GM23338 (cell line): ENCODE measurements around the gene EIF4EBP3. TPM values are rescaled to one million over a fixed set of nuclear protein-coding genes. Genes with fewer than 3 reads are reported as not detected.

Source experiments
- ATAC-seq: fragments of 200-7000 bp; cut with Tn5 transposase; 3 replicates; pipeline ENCODE4 v1.9.1; 2020
- DNase-seq: peaks from one replicate; pipeline ENCODE4 v3.0.0-alpha.2; 2015; ENCODE audit warnings: low spot score
- H2AFZ ChIP-seq: fragments of 200-600 bp; sonication (generic); 2 replicates; pipeline ENCODE4 v1.8.0; 2016; ENCODE audit warnings: antibody characterized with exemption, mild to moderate bottlenecking, moderate library complexity
- H3F3A ChIP-seq: fragments of 200-600 bp; sonication (generic); replicated peaks from 2 replicates; pipeline ENCODE4 v1.8.0; 2017; ENCODE audit warnings: antibody characterized with exemption, mixed run types, low read depth
- H3K27ac ChIP-seq: fragments of 200-600 bp; sonication (generic); 2 replicates; pipeline ENCODE4 v1.6.1; 2016; ENCODE audit warnings: low read depth
- H3K27me3 ChIP-seq: fragments of 200-600 bp; sonication (generic); 2 replicates; pipeline ENCODE4 v1.8.0; 2016; ENCODE audit warnings: mild to moderate bottlenecking, mixed run types, moderate library complexity; ENCODE audit not compliant: insufficient read depth
- H3K36me3 ChIP-seq: fragments of 200-600 bp; sonication (generic); 2 replicates; pipeline ENCODE4 v1.8.0; 2016; ENCODE audit warnings: mild to moderate bottlenecking; ENCODE audit not compliant: insufficient read depth
- H3K4me1 ChIP-seq: fragments of 200-600 bp; sonication (generic); 2 replicates; pipeline ENCODE4 v1.8.0; 2016; ENCODE audit warnings: mild to moderate bottlenecking, moderate library complexity; ENCODE audit not compliant: insufficient read depth
- H3K4me2 ChIP-seq: fragments of 200-600 bp; sonication (generic); 2 replicates; pipeline ENCODE4 v1.7.1; 2017; ENCODE audit warnings: mixed run types
- H3K4me3 ChIP-seq: fragments of 200-600 bp; sonication (generic); 2 replicates; pipeline ENCODE4 v1.6.1; 2016; ENCODE audit warnings: mixed run types
- H3K79me2 ChIP-seq: fragments of 200-600 bp; sonication (generic); replicated peaks from 2 replicates; pipeline ENCODE4 v1.8.0; 2017; ENCODE audit warnings: mild to moderate bottlenecking; ENCODE audit not compliant: insufficient read depth
- H3K9me2 ChIP-seq: fragments of 200-600 bp; sonication (generic); 2 replicates; pipeline ENCODE4 v1.8.0; 2017; ENCODE audit not compliant: insufficient read depth
- H4K20me1 ChIP-seq: fragments of 200-600 bp; sonication (generic); replicated peaks from 2 replicates; pipeline ENCODE4 v1.8.0; 2017; ENCODE audit warnings: mild to moderate bottlenecking; ENCODE audit not compliant: insufficient read depth
- H3K27ac Mint-ChIP-seq: 2 replicates; pipeline ENCODE4 v1.8.0; 2020; ENCODE audit warnings: inconsistent platforms, mild to moderate bottlenecking, moderate library complexity, mixed read lengths
- H3K27me3 Mint-ChIP-seq: 3 replicates; pipeline ENCODE4 v1.8.0; 2022; ENCODE audit warnings: low read depth, mild to moderate bottlenecking, moderate library complexity, mixed read lengths, inconsistent platforms; ENCODE audit not compliant: insufficient read depth, poor library complexity
- H3K36me3 Mint-ChIP-seq: 3 replicates; pipeline ENCODE4 v1.8.0; 2021; ENCODE audit warnings: low read depth, mild to moderate bottlenecking, inconsistent platforms, moderate library complexity, mixed read lengths
- H3K4me1 Mint-ChIP-seq: 3 replicates; pipeline ENCODE4 v1.8.0; 2020; ENCODE audit warnings: mild to moderate bottlenecking, inconsistent platforms, mixed read lengths
- H3K4me3 Mint-ChIP-seq: 3 replicates; pipeline ENCODE4 v1.8.0; 2021; ENCODE audit warnings: moderate library complexity, mild to moderate bottlenecking, inconsistent platforms, mixed read lengths
- H3K9me3 Mint-ChIP-seq: 3 replicates; pipeline ENCODE4 v1.8.0; 2020; ENCODE audit warnings: moderate library complexity, mild to moderate bottlenecking, inconsistent platforms, mixed read lengths
- CTCF ChIP-seq, 2 experiments: fragments of 200-600 bp in 1 of 2; sonication (generic) in 1 of 2; conservative IDR thresholded peaks; 2 replicates each; pipeline versions ENCODE4 v1.5.1 to v1.6.1; 2016 to 2017; ENCODE audit warnings: antibody characterized with exemption in 2 of 2, low read depth in 2 of 2, mild to moderate bottlenecking in 2 of 2, moderate library complexity in 1 of 2
- ETS1 ChIP-seq: IDR thresholded peaks from 2 replicates; pipeline ENCODE4 v1.6.1; 2016; ENCODE audit warnings: antibody characterized with exemption
- EZH2 ChIP-seq: fragments of 200-600 bp; sonication (generic); IDR thresholded peaks from one replicate; pipeline ENCODE4 v1.8.0; 2017; ENCODE audit warnings: antibody characterized with exemption, mild to moderate bottlenecking, low read depth; ENCODE audit not compliant: unreplicated experiment
- JUNB ChIP-seq: IDR thresholded peaks from one replicate; pipeline ENCODE4 v1.6.1; 2016; ENCODE audit warnings: antibody characterized with exemption; ENCODE audit not compliant: unreplicated experiment
- POLR2AphosphoS5 ChIP-seq: IDR thresholded peaks from 2 replicates; pipeline ENCODE4 v1.6.1; 2016; ENCODE audit warnings: antibody characterized with exemption, low read depth
- REST ChIP-seq: IDR thresholded peaks from one replicate; pipeline ENCODE4 v1.6.1; 2018; ENCODE audit warnings: antibody characterized with exemption; ENCODE audit not compliant: unreplicated experiment
- ZNF114 ChIP-seq: fragments of 250-450 bp; sonication (Bioruptor Pico); IDR thresholded peaks from 2 replicates; pipeline ENCODE4 v1.5.0; 2020; ENCODE audit warnings: mild to moderate bottlenecking, moderate library complexity
- ZNF331 ChIP-seq: fragments of 250-450 bp; sonication (Bioruptor Pico); IDR thresholded peaks from 2 replicates; pipeline ENCODE4 v1.5.0; 2020; ENCODE audit warnings: low read depth, mild to moderate bottlenecking, moderate library complexity
- polyA plus RNA-seq: library from polyadenylated mRNA; unstranded; fragments of >200 nt; fragmentation: Nextera tagmentation; extraction: Ambion mirVana; gene quantifications from 2 replicates; pipeline ENCODE4 v1.2.1, GENCODE V29; 2016
- total RNA-seq: library from RNA; depleted of rRNA; stranded (reverse); fragments of >200 nt; shearing (Covaris generic); gene quantifications from 2 replicates; pipeline ENCODE4 v1.2.3, GENCODE V29; 2014

EIF4EBP3 gene
- total and polyA plus RNA-seq, 2 experiments from 2014 or later: 2.4 to 21.5 TPM

GRCh38 chr5:140551872-140552271, 4.4 kb downstream of the EIF4EBP3 start:
- no peak overlapping the region for H3K27ac Mint-ChIP-seq
- TF ChIP-seq EZH2: no peak
- no peak for TF ChIP-seq ETS1
- TF ChIP-seq REST: no peak
- TF ChIP-seq ZNF331: no peak
- TF ChIP-seq CTCF (conservative IDR thresholded peaks at IDR 0.05; ENCODE audit: low read depth in 2 of 2): no peak
- TF ChIP-seq POLR2AphosphoS5: no peak
- Histone ChIP-seq H2AFZ (no peak overlapping the region), H3K4me2 (no peak overlapping the region), H3K27me3 (no peaks in the 10 kb centered on the region), H4K20me1 (peaks cover 5% of the 10 kb centered on the region; the same call in 1 of the 2 replicates), H3K4me1 (peaks cover 27% of the 10 kb centered on the region), H3K27ac (no peak overlapping the region), H3K79me2 (peaks cover 52% of the 10 kb centered on the region), H3F3A (peaks cover 10% of the 10 kb centered on the region), H3K36me3 (peaks cover 21% of the 10 kb centered on the region; the same call in 1 of the 2 replicates), H3K9me2 (no peaks in the 10 kb centered on the region), H3K4me3 (no peak overlapping the region)
- H3K36me3 Mint-ChIP-seq: peaks cover 53% of the 10 kb centered on the region
- no peak for ATAC-seq
- peaks cover 29% of the 10 kb centered on the region for H3K4me1 Mint-ChIP-seq
- no peak overlapping the region for H3K4me3 Mint-ChIP-seq
- no peaks in the 10 kb centered on the region; the same call in 2 of the 3 replicates for H3K9me3 Mint-ChIP-seq
- peaks cover 26% of the 10 kb centered on the region for H3K27me3 Mint-ChIP-seq
- no peak for DNase-seq

GRCh38 chr5:140553657-140554056, 6.2 kb downstream of the EIF4EBP3 start:
- no peak overlapping the region; the same call in 1 of the 2 replicates for H3K27ac Mint-ChIP-seq
- peaks cover 14% of the 10 kb centered on the region for H3K27me3 Mint-ChIP-seq
- Histone ChIP-seq H3K27me3 (no peaks in the 10 kb centered on the region), H3K4me2 (no peak overlapping the region), H3K79me2 (peaks cover 54% of the 10 kb centered on the region), H3K27ac (no peak overlapping the region), H2AFZ (no peak overlapping the region), H3K4me3 (no peak overlapping the region), H3K9me2 (no peaks in the 10 kb centered on the region; the same call in 1 of the 2 replicates), H3F3A (peaks cover 3% of the 10 kb centered on the region; the same call in 1 of the 2 replicates), H3K4me1 (peaks cover 23% of the 10 kb centered on the region), H4K20me1 (peaks cover 3% of the 10 kb centered on the region; the same call in 1 of the 2 replicates), H3K36me3 (peaks cover 21% of the 10 kb centered on the region; the same call in 1 of the 2 replicates)
- no peak for ATAC-seq
- peaks cover 51% of the 10 kb centered on the region for H3K36me3 Mint-ChIP-seq
- H3K4me1 Mint-ChIP-seq: peaks cover 27% of the 10 kb centered on the region
- no peak overlapping the region for H3K4me3 Mint-ChIP-seq
- no peak for DNase-seq
- no peaks in the 10 kb centered on the region; the same call in 2 of the 3 replicates for H3K9me3 Mint-ChIP-seq
- no peak for TF ChIP-seq POLR2AphosphoS5
- TF ChIP-seq JUNB: no peak
- no peak for TF ChIP-seq ZNF331
- no peak for TF ChIP-seq ZNF114 (CRISPR knock-in tag)
- TF ChIP-seq REST: no peak
